HG03460 (cell line): ENCODE measurements around the gene PLCB3.

ENCODE experiments used
- ATAC-seq: cut with Tn5 transposase; IDR thresholded peaks from one replicate; pipeline ENCODE4 v1.9.1; 2021; ENCODE audit not compliant: unreplicated experiment

The PLCB3 gene

GRCh38 chr11:64220798-64221197, 30.5 kb upstream of the PLCB3 start:
- no peak for ATAC-seq

GRCh38 chr11:64222651-64223000, 28.7 kb upstream of the PLCB3 start:
- ATAC-seq, result no peak

- ATAC-seq, result no peak
Measured at GRCh38 chr11:64223001-64223651, 28.2 kb upstream of the PLCB3 start.

- ATAC-seq, result no peak
Measured at GRCh38 chr11:64224151-64224890, 27.0 kb upstream of the PLCB3 start.

- ATAC-seq, result no peak
Measured at GRCh38 chr11:64224891-64225607, 26.3 kb upstream of the PLCB3 start.

- ATAC-seq, result no peak
Measured at GRCh38 chr11:64225608-64226506, 25.5 kb upstream of the PLCB3 start, which contains the start of the genes NUDT22 and TRPT1. TSS of gene NUDT22 (plus strand) at chr11:64226274. CDS start at chr11:64226653, 379 bp downstream. TSS of gene TRPT1 (minus strand) at chr11:64226186. CDS start at chr11:64225860, 326 bp downstream.

GRCh38 chr11:64226507-64227051, 24.8 kb upstream of the PLCB3 start:
- peak; percentile 26 for ATAC-seq

GRCh38 chr11:64227405-64227956, 23.8 kb upstream of the PLCB3 start:
- no peak for ATAC-seq

GRCh38 chr11:64229090-64229743, 22.1 kb upstream of the PLCB3 start:
- no peak for ATAC-seq

- no peak for ATAC-seq
Measured at GRCh38 chr11:64229744-64230170, 21.6 kb upstream of the PLCB3 start.

- peak; percentile 41 for ATAC-seq
Measured at GRCh38 chr11:64230171-64230984, 21.0 kb upstream of the PLCB3 start, which contains the start of gene DNAJC4. TSS of gene DNAJC4 (plus strand) at chr11:64230548. CDS start at chr11:64230855, 307 bp downstream.

- ATAC-seq, result no peak
Measured at GRCh38 chr11:64230985-64231365, 20.4 kb upstream of the PLCB3 start.

GRCh38 chr11:64231546-64231945, 19.8 kb upstream of the PLCB3 start:
- ATAC-seq, result no peak

- ATAC-seq, result no peak
Measured at GRCh38 chr11:64232182-64232966, 19.0 kb upstream of the PLCB3 start.

- ATAC-seq, result no peak
Measured at GRCh38 chr11:64232967-64233315, 18.4 kb upstream of the PLCB3 start.

- ATAC-seq, result no peak
Measured at GRCh38 chr11:64233913-64234586, 17.3 kb upstream of the PLCB3 start, which contains the start of gene VEGFB. TSS of gene VEGFB (plus strand) at chr11:64234584. CDS start at chr11:64234834, 250 bp downstream.

- ATAC-seq, result peak; percentile 37
Measured at GRCh38 chr11:64234647-64235379, 16.5 kb upstream of the PLCB3 start.
